RWPE1 (cell line): Measurements from ENCODE around the gene SH3BP5L.
A peak's percentile ranks its signal among the peaks of the same experiment; 100 is the strongest.
"Not testable (repeated sequence)": the region's sequence is repeated elsewhere in the genome, so short reads cannot be mapped to it uniquely, and the experiment has no call there.

ENCODE experiments used
- CTCF ChIA-PET: fragments of 350-600 bp; sonication (Branson Sonifier 250); formaldehyde crosslinking; extraction: SDS; loops from one replicate; lab custom pipeline; 2021; lab: Yijun Ruan, JAX
- POLR2A ChIA-PET: fragments of 400-600 bp; formaldehyde crosslinking; extraction: SDS; loops from one replicate; lab custom pipeline; 2020; ENCODE audit warnings: antibody characterized with exemption; ENCODE audit not compliant: low non-redundant PET; lab: Yijun Ruan, JAX
- DNase-seq: peaks from one replicate; pipeline ENCODE4 v3.0.0; 2012; ENCODE audit warnings: low spot score
- H3K27ac ChIP-seq: fragments of 450-650 bp; 2 replicates; pipeline ENCODE4 v1.5.1; 2017
- TF ChIP-seq, protein P1 (sequence below): fragments of 450-650 bp; conservative IDR thresholded peaks from 2 replicates; pipeline ENCODE4 v1.5.1; 2017; ENCODE audit warnings: low read depth, mild to moderate bottlenecking

The SH3BP5L gene

DNA sequence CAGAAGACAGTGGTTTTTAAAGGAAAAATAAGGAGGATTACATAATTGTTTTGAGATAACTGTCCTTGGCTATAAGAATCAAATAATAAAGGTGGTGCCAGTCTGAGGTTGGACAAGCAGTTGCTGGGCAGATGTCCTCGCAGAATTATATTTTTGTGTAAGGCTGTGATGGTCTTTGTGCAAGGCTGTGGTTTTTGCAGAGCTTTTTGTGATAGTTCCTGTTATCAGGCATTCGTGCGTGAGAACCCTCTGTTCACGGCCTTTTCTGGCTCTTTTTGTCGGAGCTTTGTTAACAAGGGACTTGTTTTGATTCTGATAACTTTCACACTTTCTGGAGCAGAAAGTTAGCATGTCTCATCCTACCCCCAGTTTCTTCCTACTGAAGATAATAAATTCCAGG, 33.4 kb downstream of the SH3BP5L start:
- POLR2A ChIA-PET = no interaction called here
- TF ChIP-seq, protein P1, sequence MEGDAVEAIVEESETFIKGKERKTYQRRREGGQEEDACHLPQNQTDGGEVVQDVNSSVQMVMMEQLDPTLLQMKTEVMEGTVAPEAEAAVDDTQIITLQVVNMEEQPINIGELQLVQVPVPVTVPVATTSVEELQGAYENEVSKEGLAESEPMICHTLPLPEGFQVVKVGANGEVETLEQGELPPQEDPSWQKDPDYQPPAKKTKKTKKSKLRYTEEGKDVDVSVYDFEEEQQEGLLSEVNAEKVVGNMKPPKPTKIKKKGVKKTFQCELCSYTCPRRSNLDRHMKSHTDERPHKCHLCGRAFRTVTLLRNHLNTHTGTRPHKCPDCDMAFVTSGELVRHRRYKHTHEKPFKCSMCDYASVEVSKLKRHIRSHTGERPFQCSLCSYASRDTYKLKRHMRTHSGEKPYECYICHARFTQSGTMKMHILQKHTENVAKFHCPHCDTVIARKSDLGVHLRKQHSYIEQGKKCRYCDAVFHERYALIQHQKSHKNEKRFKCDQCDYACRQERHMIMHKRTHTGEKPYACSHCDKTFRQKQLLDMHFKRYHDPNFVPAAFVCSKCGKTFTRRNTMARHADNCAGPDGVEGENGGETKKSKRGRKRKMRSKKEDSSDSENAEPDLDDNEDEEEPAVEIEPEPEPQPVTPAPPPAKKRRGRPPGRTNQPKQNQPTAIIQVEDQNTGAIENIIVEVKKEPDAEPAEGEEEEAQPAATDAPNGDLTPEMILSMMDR = no peak
- no peak overlapping the region for H3K27ac ChIP-seq
- no peak for DNase-seq
- CTCF ChIA-PET = no interaction called here

DNA sequence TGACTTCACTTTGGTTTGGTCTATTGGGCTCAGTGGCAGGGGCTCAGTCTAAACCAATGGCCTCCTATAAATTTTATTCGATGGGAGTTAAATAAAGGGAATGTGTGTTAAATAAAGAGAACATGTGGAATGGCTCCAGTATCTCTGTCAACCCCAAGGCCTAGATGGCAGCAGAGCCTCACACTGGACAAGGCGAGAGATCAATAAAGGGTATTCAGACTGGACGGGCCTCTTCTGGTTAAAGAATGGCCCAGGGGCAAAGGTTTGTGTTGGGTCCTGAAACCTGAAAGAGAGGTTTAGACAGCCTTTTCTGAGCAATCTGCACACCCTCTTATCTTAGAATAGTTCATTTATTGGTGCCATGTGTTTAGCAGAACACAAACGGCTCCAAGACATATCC, 34.7 kb downstream of the SH3BP5L start:
- TF ChIP-seq, protein P1 = no peak
- no peak for DNase-seq
- ChIA-PET CTCF (interaction anchor here (0.8 kb wide), 1 partner anchor 10 kb away, joined by 3 read pairs; no protein-coding TSS in a partner anchor), POLR2A (no interaction called here)
- no peak overlapping the region for H3K27ac ChIP-seq

DNA sequence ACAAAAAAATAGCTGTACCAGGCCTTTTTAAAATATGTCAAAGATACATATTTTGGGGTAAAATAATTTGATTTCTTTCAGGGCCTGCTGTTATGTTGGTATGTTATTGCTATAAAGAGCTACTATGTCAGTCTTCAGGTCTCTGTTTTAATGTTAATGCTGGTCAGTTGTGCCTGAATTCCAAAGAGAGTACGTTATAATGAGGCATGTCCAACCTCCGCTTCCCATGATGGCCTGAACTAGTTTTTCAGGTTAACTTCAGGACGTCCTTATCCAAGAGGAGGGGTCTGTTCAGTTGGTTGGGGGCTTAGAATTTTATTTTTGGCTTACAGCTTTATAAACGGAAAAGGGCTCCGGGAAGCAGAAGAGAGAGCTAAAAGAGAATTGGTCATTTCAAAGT, 35.3 kb downstream of the SH3BP5L start:
- no peak overlapping the region for H3K27ac ChIP-seq
- POLR2A ChIA-PET = no interaction called here
- TF ChIP-seq, protein P1 = no peak
- CTCF ChIA-PET = interaction anchor here (0.8 kb wide), 1 partner anchor 9 kb away, joined by 3 read pairs; no protein-coding TSS in a partner anchor
- DNase-seq = no peak

DNA sequence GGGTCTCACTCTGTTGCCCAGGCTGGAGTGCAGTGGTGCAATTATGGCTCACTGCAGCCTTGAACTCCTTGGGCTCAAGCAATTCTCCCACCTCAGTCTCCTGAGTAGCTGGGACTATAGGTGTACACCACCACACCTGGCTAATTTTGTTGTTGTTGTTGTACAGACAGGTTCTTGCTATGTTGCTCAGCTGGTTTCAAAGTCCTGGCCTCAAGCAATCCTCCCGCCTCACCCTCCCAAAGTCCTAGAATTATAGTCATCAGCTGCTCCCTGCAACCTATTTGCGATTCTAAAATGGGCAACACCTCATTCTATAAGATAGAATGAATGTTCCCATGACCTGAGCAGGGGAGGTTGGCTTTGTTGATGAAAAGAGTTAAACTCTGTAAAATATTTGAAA, 36.4 kb downstream of the SH3BP5L start:
- POLR2A ChIA-PET, DNase-seq, H3K27ac ChIP-seq: not testable (repeated sequence)
- CTCF ChIA-PET = interaction anchor here (0.5 to 0.6 kb wide), 2 partner anchors 32 to 117 kb away, joined by 3 to 5 read pairs; no protein-coding TSS in a partner anchor

DNA sequence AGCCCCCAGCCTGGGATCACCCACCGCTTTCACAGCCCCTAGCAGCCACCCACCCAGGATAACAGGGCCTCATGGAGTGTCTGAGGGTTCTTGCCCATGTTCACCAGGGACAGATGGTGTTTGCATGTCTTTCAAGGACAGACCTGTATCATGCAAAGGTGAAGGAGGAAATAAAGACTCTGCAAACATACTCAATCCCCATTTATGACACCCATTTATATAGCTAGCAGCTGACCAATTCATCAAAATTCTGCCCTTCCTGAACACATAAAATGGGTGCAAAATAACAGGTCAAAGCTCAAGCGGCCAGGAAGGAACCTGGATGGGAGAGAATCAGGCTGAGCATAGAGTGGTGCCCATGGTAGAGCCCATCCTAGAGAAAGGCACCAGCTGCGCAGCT, 37.4 kb downstream of the SH3BP5L start:
- CTCF ChIA-PET = no interaction called here
- TF ChIP-seq, protein P1 = no peak
- H3K27ac ChIP-seq = no peak overlapping the region
- POLR2A ChIA-PET = no interaction called here
- no peak for DNase-seq

DNA sequence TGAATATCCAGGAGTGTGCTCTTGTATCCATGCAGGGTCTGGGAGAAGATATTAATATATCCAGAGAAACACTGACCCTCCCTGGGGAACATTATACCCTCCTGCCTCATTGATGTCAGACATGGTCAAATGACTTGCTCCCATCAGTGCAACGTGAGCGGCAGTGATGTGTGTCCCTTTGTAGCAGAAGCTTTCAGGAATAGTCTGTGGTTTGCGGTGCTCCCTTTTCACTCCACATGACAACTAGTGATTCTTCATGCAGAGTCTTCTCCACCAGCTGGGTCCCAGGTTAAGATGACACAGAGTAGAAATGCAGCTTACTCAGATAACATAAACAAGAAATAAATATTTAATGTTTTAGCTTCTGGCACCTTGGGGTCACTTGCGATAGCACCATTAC, 38.3 kb downstream of the SH3BP5L start:
- ChIA-PET CTCF (no interaction called here), POLR2A (no interaction called here)
- TF ChIP-seq, protein P1 = no peak

DNA sequence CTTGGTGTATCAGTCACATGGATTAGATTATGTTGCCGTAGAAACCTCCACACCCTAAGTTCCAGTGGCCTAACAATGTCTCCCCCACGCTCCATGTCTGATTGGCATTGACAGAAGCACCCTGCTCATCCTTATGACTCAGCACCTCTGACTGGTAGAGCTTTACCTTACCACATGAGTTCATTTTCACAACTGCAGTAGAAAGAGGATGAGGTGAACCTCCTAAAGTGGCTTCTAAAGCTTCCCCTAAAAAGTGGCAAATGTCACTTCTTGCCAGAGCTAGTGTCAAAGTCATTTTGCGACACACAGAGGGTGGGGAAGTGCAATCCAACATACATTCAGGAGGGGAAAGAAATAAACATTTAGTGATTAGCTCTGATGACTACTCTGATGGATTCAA, 39.6 kb downstream of the SH3BP5L start:
- H3K27ac ChIP-seq = no peak overlapping the region
- peak; percentile 10 for DNase-seq
- ChIA-PET POLR2A (no interaction called here), CTCF (no interaction called here)
- TF ChIP-seq, protein P1 = no peak

More for the DNA sequence above, 38.3 kb downstream of the SH3BP5L start:
- no peak for DNase-seq
- H3K27ac ChIP-seq = no peak overlapping the region
